Tibial nerve (tissue), 4 donors: Measurements from ENCODE around the gene NCAPG2. TPM values are rescaled to one million over a fixed set of nuclear protein-coding genes. Genes with fewer than 3 reads are reported as not detected.

ENCODE experiments used
- DNase-seq, 2 donors: peaks; one replicate each; pipeline ENCODE4 v3.0.0-alpha.2; 2019; ENCODE audit warnings: low spot score in 2 of 2
- H3K27ac ChIP-seq, 4 donors: fragments of 200-600 bp; sonication (generic) in 3 of 4; one replicate each; pipeline ENCODE4 v1.5.1; 2017 to 2019; ENCODE audit warnings: mild to moderate bottlenecking in 1 of 4
- H3K27me3 ChIP-seq, 2 donors: fragments of 200-600 bp; sonication (generic) in 1 of 2; one replicate each; pipeline versions ENCODE4 v1.5.1 to v1.6.0; 2017 to 2019
- H3K36me3 ChIP-seq, 3 donors: fragments of 200-600 bp; sonication (generic); one replicate each; pipeline ENCODE4 v1.5.1; 2018 to 2019
- H3K4me1 ChIP-seq, 4 donors: fragments of 200-600 bp; sonication (generic) in 3 of 4; one replicate each; pipeline ENCODE4 v1.5.1; 2017 to 2019
- H3K4me3 ChIP-seq, 4 donors: fragments of 200-600 bp; sonication (generic) in 3 of 4; one replicate each; pipeline ENCODE4 v1.5.1; 2017 to 2019; ENCODE audit warnings: mild to moderate bottlenecking in 1 of 4, moderate library complexity in 1 of 4
- H3K9me3 ChIP-seq, 4 donors: fragments of 200-600 bp; sonication (generic) in 3 of 4; one replicate each; pipeline ENCODE4 v1.5.1; 2017 to 2019
- CTCF ChIP-seq, 5 experiments: fragments of 200-600 bp in 3 of 5; fragments of 450-650 bp in 2 of 5; sonication (generic) in 3 of 5; IDR thresholded peaks; one replicate each; pipeline ENCODE4 v1.5.1; 2016 to 2019; ENCODE audit warnings: antibody characterized with exemption in 5 of 5, mild to moderate bottlenecking in 3 of 5, moderate library complexity in 2 of 5
- EP300 ChIP-seq, 2 donors: sonication (generic); formaldehyde crosslinking; IDR thresholded peaks; one replicate each; pipeline ENCODE4 v1.6.1; 2017; ENCODE audit warnings: antibody characterized with exemption in 2 of 2, mild to moderate bottlenecking in 1 of 2
- POLR2A ChIP-seq, 2 donors: fragments of 450-650 bp; IDR thresholded peaks; one replicate each; pipeline ENCODE4 v1.6.1; 2017; ENCODE audit warnings: antibody characterized with exemption in 2 of 2, mild to moderate bottlenecking in 2 of 2, moderate library complexity in 2 of 2
- WGBS, 2 donors: methylation state at CpG; one replicate each; pipeline ENCODE4 v1.1.5; 2018; 5-methylcytosine and 5-hydroxymethylcytosine counted together
- total RNA-seq, 4 donors: library from RNA; depleted of rRNA; stranded (reverse); fragments of >200 nt; gene quantifications; one replicate each; pipeline ENCODE4 v1.1.0, GENCODE V29; 2016

Gene NCAPG2
- total RNA-seq, 4 donors from 2014 or later: 6.5 to 17.9 (median 11.0) TPM

- no peak for DNase-seq
- H3K4me1 ChIP-seq: peaks cover 0 to 3% (median 0%) of the 10 kb centered on the region in 4 donors
- TF ChIP-seq CTCF (IDR thresholded peaks at IDR 0.05) (no peak), POLR2A (IDR thresholded peaks at IDR 0.05) (no peak), EP300 (IDR thresholded peaks at IDR 0.05) (no peak)
- H3K9me3 ChIP-seq: no peaks in the 10 kb centered on the region
- no peak overlapping the region for H3K27ac ChIP-seq
- H3K27me3 ChIP-seq: no peaks in the 10 kb centered on the region
- peaks cover 0 to 67% (median 0%) of the 10 kb centered on the region in 3 donors for H3K36me3 ChIP-seq
- 92 to 99% methylated on average over 3 of the region's 3 CpGs for WGBS, 2 donors
- no peak overlapping the region for H3K4me3 ChIP-seq
Measured at GRCh38 chr7:158750702-158751101, 46.1 kb upstream of the NCAPG2 start.

GRCh38 chr7:158749396-158749795 lies 44.8 kb upstream of the NCAPG2 start:
- H3K36me3 ChIP-seq: peaks cover 0 to 67% (median 0%) of the 10 kb centered on the region in 3 donors
- 89 to 94% methylated on average over 9 of the region's 9 CpGs for WGBS, 2 donors
- no peak for TF ChIP-seq EP300 (IDR thresholded peaks at IDR 0.05)
- TF ChIP-seq CTCF (IDR thresholded peaks at IDR 0.05): no peak
- no peak for TF ChIP-seq POLR2A (IDR thresholded peaks at IDR 0.05)
- no peak overlapping the region for H3K4me3 ChIP-seq
- H3K27ac ChIP-seq: no peak overlapping the region
- no peaks in the 10 kb centered on the region for H3K4me1 ChIP-seq
- H3K27me3 ChIP-seq: no peaks in the 10 kb centered on the region
- no peaks in the 10 kb centered on the region for H3K9me3 ChIP-seq
- DNase-seq: no peak

GRCh38 chr7:158748335-158748734 lies 43.7 kb upstream of the NCAPG2 start:
- H3K27me3 ChIP-seq: no peaks in the 10 kb centered on the region
- no peaks in the 10 kb centered on the region for H3K9me3 ChIP-seq
- no peak overlapping the region for H3K27ac ChIP-seq
- H3K4me3 ChIP-seq: no peak overlapping the region
- DNase-seq: no peak
- TF ChIP-seq POLR2A (IDR thresholded peaks at IDR 0.05) (no peak), CTCF (IDR thresholded peaks at IDR 0.05) (no peak), EP300 (IDR thresholded peaks at IDR 0.05) (no peak)
- H3K36me3 ChIP-seq: peaks cover 0 to 71% (median 0%) of the 10 kb centered on the region in 3 donors
- H3K4me1 ChIP-seq: no peaks in the 10 kb centered on the region
- 91 to 92% methylated on average over 10 of the region's 10 CpGs for WGBS, 2 donors

- Histone ChIP-seq H3K9me3 (no peaks in the 10 kb centered on the region), H3K4me3 (no peak overlapping the region), H3K4me1 (no peaks in the 10 kb centered on the region), H3K27me3 (no peaks in the 10 kb centered on the region), H3K27ac (no peak overlapping the region), H3K36me3 (peaks cover 0 to 81% (median 0%) of the 10 kb centered on the region in 3 donors)
- TF ChIP-seq EP300 (IDR thresholded peaks at IDR 0.05) (no peak), CTCF (IDR thresholded peaks at IDR 0.05) (no peak), POLR2A (IDR thresholded peaks at IDR 0.05) (no peak)
- WGBS, 2 donors: 93 to 95% methylated on average over 10 of the region's 10 CpGs
- no peak for DNase-seq
Measured at GRCh38 chr7:158747408-158747807, 42.8 kb upstream of the NCAPG2 start.

- no peak for TF ChIP-seq POLR2A (IDR thresholded peaks at IDR 0.05)
- TF ChIP-seq EP300 (IDR thresholded peaks at IDR 0.05): no peak
- TF ChIP-seq CTCF (IDR thresholded peaks at IDR 0.05): no peak
- 66 to 75% methylated on average over 9 of the region's 9 CpGs for WGBS, 2 donors
- H3K4me3 ChIP-seq: no peak overlapping the region
- H3K27ac ChIP-seq: no peak overlapping the region
- H3K9me3 ChIP-seq: no peaks in the 10 kb centered on the region
- H3K36me3 ChIP-seq: peaks cover 0 to 85% (median 0%) of the 10 kb centered on the region in 3 donors
- no peaks in the 10 kb centered on the region for H3K27me3 ChIP-seq
- DNase-seq: no peak
- no peaks in the 10 kb centered on the region for H3K4me1 ChIP-seq
Measured at GRCh38 chr7:158746957-158747356, 42.4 kb upstream of the NCAPG2 start.
